Prostate gland (tissue), 2 donors: ENCODE measurements around the gene SLC38A1. TPM values are rescaled to one million over a fixed set of nuclear protein-coding genes. Genes with fewer than 3 reads are reported as not detected.

Source experiments
- DNase-seq: peaks from one replicate; pipeline ENCODE4 v3.0.0-alpha.2; 2019; ENCODE audit warnings: low spot score
- H3K27ac ChIP-seq, 2 donors: fragments of 200-600 bp; sonication (generic); 2 replicates each; pipeline ENCODE4 v1.5.1; 2017 to 2019
- H3K27me3 ChIP-seq: fragments of 200-600 bp; sonication (generic); replicated peaks from 2 replicates; pipeline ENCODE4 v1.5.1; 2019; ENCODE audit not compliant: insufficient read depth
- H3K36me3 ChIP-seq, 2 donors: fragments of 200-600 bp; sonication (generic); 1 replicate in 1 of 2; 2 replicates in 1 of 2; pipeline versions ENCODE4 v1.5.1 to v1.8.1; 2017 to 2019
- H3K4me1 ChIP-seq: fragments of 200-600 bp; sonication (generic); replicated peaks from 2 replicates; pipeline ENCODE4 v1.5.1; 2019
- H3K4me3 ChIP-seq, 2 donors: fragments of 200-600 bp; sonication (generic); 2 replicates each; pipeline ENCODE4 v1.5.1; 2017 to 2019
- H3K9me3 ChIP-seq: fragments of 200-600 bp; sonication (generic); 2 replicates; pipeline ENCODE4 v1.5.1; 2017
- POLR2A ChIP-seq: fragments of 450-650 bp; IDR thresholded peaks from one replicate; pipeline ENCODE4 v1.6.1; 2016; ENCODE audit warnings: antibody characterized with exemption, mild to moderate bottlenecking
- POLR2AphosphoS5 ChIP-seq: sonication (generic); formaldehyde crosslinking; IDR thresholded peaks from one replicate; pipeline ENCODE4 v1.6.1; 2017; ENCODE audit warnings: antibody characterized with exemption
- WGBS: methylation state at CpG from one replicate; pipeline ENCODE4 v1.1.5; 2018; 5-methylcytosine and 5-hydroxymethylcytosine counted together
- intact Hi-C: fragments of 100-400 bp; cut with DNase I; formaldehyde crosslinking; loops from one replicate; pipeline ENCODE4 v1.14.2; 2022
- total RNA-seq, 2 donors: library from RNA; depleted of rRNA; stranded (reverse); fragments of >200 nt; gene quantifications; one replicate each; pipeline ENCODE4 v1.1.0, GENCODE V29; 2016
- TF ChIP-seq, protein P1 (sequence below), 4 experiments: fragments of 200-600 bp in 2 of 4; fragments of 450-650 bp in 2 of 4; sonication (generic) in 2 of 4; IDR thresholded peaks; 1 replicate in 3 of 4; 2 replicates in 1 of 4; pipeline ENCODE4 v1.5.1; 2016 to 2019; ENCODE audit warnings: antibody characterized with exemption in 4 of 4, mild to moderate bottlenecking in 2 of 4, moderate library complexity in 2 of 4

Gene SLC38A1
- total RNA-seq, 2 donors from 2014 or later = 24.1 to 45.1 TPM

DNA sequence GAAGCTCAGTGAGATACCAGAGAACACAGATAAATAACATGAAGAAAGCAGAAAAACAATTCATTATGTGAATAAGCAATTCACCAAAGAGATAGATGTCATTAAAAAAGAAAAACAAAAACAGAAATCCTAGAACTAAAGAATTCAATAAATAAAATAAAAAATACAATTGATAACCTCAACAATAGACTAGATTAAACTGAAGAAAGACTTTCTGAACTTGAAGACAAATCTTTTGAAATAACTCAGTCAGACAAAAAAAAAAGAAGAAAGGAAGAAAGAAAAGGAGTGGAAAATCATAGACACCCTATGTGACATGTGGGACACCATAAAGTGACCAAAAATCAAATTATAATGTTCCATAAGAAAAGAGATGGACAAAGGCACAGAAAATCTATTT, 14.0 kb upstream of the SLC38A1 start:
- Histone ChIP-seq H3K9me3 (no peaks in the 10 kb centered on the region), H3K27ac (no peak overlapping the region), H3K36me3 (no peaks in the 10 kb centered on the region), H3K4me3 (no peak overlapping the region), H3K4me1 (no peaks in the 10 kb centered on the region), H3K27me3 (no peaks in the 10 kb centered on the region)
- intact Hi-C loops = no loop called here
- no peak for DNase-seq
- TF ChIP-seq POLR2A (no peak), POLR2AphosphoS5 (no peak)
- TF ChIP-seq, protein P1, sequence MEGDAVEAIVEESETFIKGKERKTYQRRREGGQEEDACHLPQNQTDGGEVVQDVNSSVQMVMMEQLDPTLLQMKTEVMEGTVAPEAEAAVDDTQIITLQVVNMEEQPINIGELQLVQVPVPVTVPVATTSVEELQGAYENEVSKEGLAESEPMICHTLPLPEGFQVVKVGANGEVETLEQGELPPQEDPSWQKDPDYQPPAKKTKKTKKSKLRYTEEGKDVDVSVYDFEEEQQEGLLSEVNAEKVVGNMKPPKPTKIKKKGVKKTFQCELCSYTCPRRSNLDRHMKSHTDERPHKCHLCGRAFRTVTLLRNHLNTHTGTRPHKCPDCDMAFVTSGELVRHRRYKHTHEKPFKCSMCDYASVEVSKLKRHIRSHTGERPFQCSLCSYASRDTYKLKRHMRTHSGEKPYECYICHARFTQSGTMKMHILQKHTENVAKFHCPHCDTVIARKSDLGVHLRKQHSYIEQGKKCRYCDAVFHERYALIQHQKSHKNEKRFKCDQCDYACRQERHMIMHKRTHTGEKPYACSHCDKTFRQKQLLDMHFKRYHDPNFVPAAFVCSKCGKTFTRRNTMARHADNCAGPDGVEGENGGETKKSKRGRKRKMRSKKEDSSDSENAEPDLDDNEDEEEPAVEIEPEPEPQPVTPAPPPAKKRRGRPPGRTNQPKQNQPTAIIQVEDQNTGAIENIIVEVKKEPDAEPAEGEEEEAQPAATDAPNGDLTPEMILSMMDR (IDR thresholded peaks at IDR 0.05) = no peak

DNA sequence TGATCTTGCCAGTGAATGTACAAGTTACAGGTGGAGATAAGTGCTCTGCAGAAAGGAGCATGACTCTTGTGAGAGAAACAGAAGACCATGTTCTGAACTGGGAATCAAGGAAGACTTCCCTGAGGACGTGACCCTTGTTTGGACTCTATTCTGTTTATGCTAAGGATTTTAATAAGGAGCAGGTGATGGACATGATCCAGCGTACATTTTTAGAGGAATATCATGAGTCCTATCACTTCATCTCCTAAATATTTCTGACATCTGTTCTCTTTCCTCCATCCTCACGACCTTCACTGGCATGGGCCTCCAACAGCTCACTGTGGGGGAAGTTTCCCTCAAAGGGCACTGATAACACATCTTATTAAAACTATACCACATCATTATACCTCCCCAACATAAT, 7.9 kb upstream of the SLC38A1 start:
- Histone ChIP-seq H3K36me3 (no peaks in the 10 kb centered on the region), H3K4me1 (no peaks in the 10 kb centered on the region), H3K27ac (no peak overlapping the region), H3K9me3 (no peaks in the 10 kb centered on the region), H3K27me3 (no peaks in the 10 kb centered on the region), H3K4me3 (no peak overlapping the region)
- TF ChIP-seq POLR2A (no peak), POLR2AphosphoS5 (no peak)
- TF ChIP-seq, protein P1 (IDR thresholded peaks at IDR 0.05) = no peak
- 63% methylated on average over 3 of the region's 3 CpGs for WGBS
- DNase-seq = no peak
- intact Hi-C loops = no loop called here

DNA sequence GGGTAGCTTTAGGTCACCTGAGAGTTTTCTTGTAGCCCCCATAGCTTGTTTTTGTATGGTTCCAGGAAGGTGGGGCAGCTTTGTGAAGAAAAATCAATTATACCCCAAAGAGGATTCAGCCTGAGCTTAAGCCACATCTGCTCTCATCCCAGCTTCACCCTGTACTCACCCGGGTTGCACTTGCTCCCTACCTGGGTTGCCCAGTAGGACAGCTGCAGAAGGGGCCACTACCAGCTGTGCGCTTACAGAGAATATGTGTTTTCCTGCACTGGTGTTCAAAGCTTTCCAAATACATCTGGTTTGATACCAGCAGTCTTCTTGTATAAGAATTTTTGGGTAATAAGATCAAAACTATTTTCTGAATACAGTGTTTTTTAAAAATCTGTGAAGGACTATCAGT, 3.0 kb upstream of the SLC38A1 start:
- no peak overlapping the region for H3K4me3 ChIP-seq
- no peaks in the 10 kb centered on the region for H3K27me3 ChIP-seq
- H3K4me1 ChIP-seq = no peaks in the 10 kb centered on the region
- TF ChIP-seq POLR2AphosphoS5 (no peak), POLR2A (no peak)
- TF ChIP-seq, protein P1 (IDR thresholded peaks at IDR 0.05) = no peak
- no peak for DNase-seq
- intact Hi-C loops = no loop called here
- WGBS = 76% methylated on average over 2 of the region's 2 CpGs
- H3K36me3 ChIP-seq = no peaks in the 10 kb centered on the region
- H3K9me3 ChIP-seq = no peaks in the 10 kb centered on the region
- no peak overlapping the region for H3K27ac ChIP-seq

DNA sequence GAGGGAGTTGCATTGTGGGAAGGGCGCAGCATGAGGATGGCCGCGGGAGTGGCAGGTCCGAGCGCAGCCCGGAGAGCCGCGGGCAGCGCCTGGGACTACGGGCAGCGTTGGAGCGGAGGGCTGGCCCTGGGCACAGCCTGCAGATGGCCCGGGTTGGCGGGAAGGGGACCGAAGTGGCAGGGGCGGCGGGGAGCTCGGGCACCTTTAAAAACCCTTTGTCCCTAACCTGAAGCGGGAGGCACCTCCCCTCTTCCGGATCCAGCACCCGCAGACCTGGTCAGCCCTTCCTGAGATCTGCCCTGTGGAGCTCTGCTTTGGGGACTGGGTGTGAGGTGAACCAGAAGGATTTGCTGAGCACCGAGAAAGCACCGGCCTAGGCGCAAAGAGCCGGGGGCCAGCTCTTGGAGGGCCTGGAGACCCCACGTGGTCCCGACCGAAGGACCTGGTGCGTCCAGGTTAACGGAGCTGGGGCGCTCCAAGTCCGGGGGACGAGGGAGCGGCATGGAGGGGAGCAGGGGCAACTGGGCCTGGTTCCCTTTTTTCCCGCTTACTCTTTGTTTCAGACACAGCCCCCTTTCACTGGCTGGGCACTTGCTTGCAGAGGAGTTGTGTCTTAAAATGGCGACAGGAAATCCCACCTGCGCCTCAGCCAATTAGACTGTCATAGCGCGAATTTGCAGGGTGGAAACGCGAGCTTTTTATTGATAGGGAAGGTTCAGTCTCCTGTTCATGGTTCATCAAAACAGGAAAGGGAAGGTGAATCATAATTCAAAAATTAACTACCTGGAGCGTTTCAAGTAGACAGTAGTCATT, 792 bp upstream of the SLC38A1 start:
- H3K36me3 ChIP-seq = no peaks in the 10 kb centered on the region
- DNase-seq = no peak
- no peaks in the 10 kb centered on the region for H3K4me1 ChIP-seq
- intact Hi-C loops = loop anchor here (2.0 to 10.0 kb wide), 5 partner anchors 47 to 395 kb away; no protein-coding TSS in a partner anchor
- no peaks in the 10 kb centered on the region for H3K9me3 ChIP-seq
- H3K27ac ChIP-seq = peak overlapping the region; percentile 81 to 83
- WGBS = 19% methylated on average over 42 of the region's 42 CpGs
- no peaks in the 10 kb centered on the region for H3K27me3 ChIP-seq
- TF ChIP-seq POLR2AphosphoS5 (no peak), POLR2A (no peak)
- TF ChIP-seq, protein P1 (IDR thresholded peaks at IDR 0.05) = no peak
- H3K4me3 ChIP-seq = peak overlapping the region; percentile 50 to 59
